ENCODE data around the gene OTOGL.

Gene OTOGL

GRCh38 chr12:80273144-80273543 is 173.8 kb downstream of the OTOGL start:
- TF ChIP-seq CTCF (conservative IDR thresholded peaks at IDR 0.05; ENCODE audit: low read length) (no peak), EZH2phosphoT487 (IDR thresholded peaks at IDR 0.05; ENCODE audit: borderline replicate concordance) (no peak)
- Histone ChIP-seq H3K4me1 (ENCODE audit: insufficient read depth, low read length, poor library complexity, severe bottlenecking) (no peaks in the 10 kb centered on the region), H2AFZ (ENCODE audit: low read length) (no peak overlapping the region), H4K20me1 (ENCODE audit: insufficient read depth, low read length, poor library complexity, severe bottlenecking) (no peaks in the 10 kb centered on the region), H3K36me3 (ENCODE audit: insufficient read depth, low read length) (no peaks in the 10 kb centered on the region), H3K4me2 (ENCODE audit: low read depth, low read length, poor library complexity, severe bottlenecking) (no peak overlapping the region), H3K27me3 (ENCODE audit: insufficient read depth, low read length, poor library complexity, severe bottlenecking) (no peaks in the 10 kb centered on the region), H3K9ac (ENCODE audit: low read depth, low read length, poor library complexity, severe bottlenecking) (no peak overlapping the region), H3F3A (ENCODE audit: low read depth) (no peaks in the 10 kb centered on the region), H3K9me3 (ENCODE audit: insufficient read depth, low read depth, low read length) (no peaks in the 10 kb centered on the region), H3K4me3 (ENCODE audit: low read length, poor library complexity, severe bottlenecking) (no peak overlapping the region), H3K9me2 (replicated peaks; ENCODE audit: low read depth, low read length) (no peaks in the 10 kb centered on the region), H3K79me2 (ENCODE audit: insufficient read depth, low read length) (no peaks in the 10 kb centered on the region)

DNA sequence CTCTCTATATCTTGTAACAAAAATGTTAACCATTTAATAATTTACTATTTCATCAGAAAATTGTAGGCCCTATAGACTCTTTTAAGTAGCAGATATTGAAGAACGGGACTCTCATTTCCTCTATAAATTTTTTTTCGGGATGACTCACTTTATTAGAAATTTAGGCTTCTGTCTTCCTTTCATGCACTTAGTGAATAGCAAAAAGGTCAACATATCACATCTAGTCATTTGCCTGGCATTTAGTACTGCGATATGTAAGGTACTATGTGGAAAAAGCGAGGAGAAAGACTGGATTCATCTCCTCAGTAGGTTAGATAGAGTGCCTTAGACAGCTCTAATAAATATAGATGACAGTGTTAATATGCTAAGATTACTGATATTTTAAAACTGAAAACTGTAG is 178.4 kb downstream of the OTOGL start:
- no peaks in the 10 kb centered on the region for H3K36me3 ChIP-seq (ENCODE audit: insufficient read depth, low read length)
- H3F3A ChIP-seq (ENCODE audit: low read depth) = no peaks in the 10 kb centered on the region
- H3K9me2 ChIP-seq (replicated peaks; ENCODE audit: low read depth, low read length) = no peaks in the 10 kb centered on the region
- H3K4me2 ChIP-seq (ENCODE audit: low read depth, low read length, poor library complexity, severe bottlenecking) = no peak overlapping the region
- no peak overlapping the region for H2AFZ ChIP-seq (ENCODE audit: low read length)
- no peaks in the 10 kb centered on the region for H3K79me2 ChIP-seq (ENCODE audit: insufficient read depth, low read length)
- no peak for TF ChIP-seq CTCF (conservative IDR thresholded peaks at IDR 0.05; ENCODE audit: low read length)
- no peak overlapping the region for H3K9ac ChIP-seq (ENCODE audit: low read depth, low read length, poor library complexity, severe bottlenecking)
- no peaks in the 10 kb centered on the region for H3K4me1 ChIP-seq (ENCODE audit: insufficient read depth, low read length, poor library complexity, severe bottlenecking)
- H4K20me1 ChIP-seq (ENCODE audit: insufficient read depth, low read length, poor library complexity, severe bottlenecking) = no peaks in the 10 kb centered on the region
- H3K27me3 ChIP-seq (ENCODE audit: insufficient read depth, low read length, poor library complexity, severe bottlenecking) = no peaks in the 10 kb centered on the region
- no peaks in the 10 kb centered on the region for H3K9me3 ChIP-seq (ENCODE audit: insufficient read depth, low read depth, low read length)
- no peak overlapping the region for H3K4me3 ChIP-seq (ENCODE audit: low read length, poor library complexity, severe bottlenecking)

DNA sequence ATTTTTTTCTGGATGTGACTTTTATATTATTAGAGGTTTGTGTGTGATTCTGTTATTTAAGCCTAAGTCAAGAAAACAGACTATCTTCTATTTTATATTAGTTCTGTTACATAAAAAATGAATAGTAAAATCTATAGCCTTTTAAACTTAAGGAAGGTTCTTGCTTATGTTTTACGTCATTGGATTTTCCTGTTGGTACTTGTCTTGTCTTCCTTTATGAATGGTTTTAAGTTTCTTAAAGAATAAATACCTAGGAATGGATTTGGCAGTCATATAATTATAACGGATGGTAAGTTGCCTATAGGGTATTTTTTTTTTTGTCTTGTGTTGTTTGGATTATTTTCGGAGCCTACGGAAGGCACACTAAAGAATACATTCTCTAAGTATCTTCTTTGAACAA is 182.9 kb downstream of the OTOGL start:
- H3F3A ChIP-seq (ENCODE audit: low read depth) = no peaks in the 10 kb centered on the region
- no peaks in the 10 kb centered on the region for H3K4me1 ChIP-seq (ENCODE audit: insufficient read depth, low read length, poor library complexity, severe bottlenecking)
- no peak overlapping the region for H3K4me3 ChIP-seq (ENCODE audit: low read length, poor library complexity, severe bottlenecking)
- TF ChIP-seq CTCF (conservative IDR thresholded peaks at IDR 0.05; ENCODE audit: low read length) (no peak), EZH2phosphoT487 (IDR thresholded peaks at IDR 0.05; ENCODE audit: borderline replicate concordance) (no peak)
- no peaks in the 10 kb centered on the region for H3K27me3 ChIP-seq (ENCODE audit: insufficient read depth, low read length, poor library complexity, severe bottlenecking)
- no peak overlapping the region for H2AFZ ChIP-seq (ENCODE audit: low read length)
- H3K9ac ChIP-seq (ENCODE audit: low read depth, low read length, poor library complexity, severe bottlenecking) = no peak overlapping the region
- no peaks in the 10 kb centered on the region for H3K79me2 ChIP-seq (ENCODE audit: insufficient read depth, low read length)
- H3K36me3 ChIP-seq (ENCODE audit: insufficient read depth, low read length) = no peaks in the 10 kb centered on the region
- no peaks in the 10 kb centered on the region for H4K20me1 ChIP-seq (ENCODE audit: insufficient read depth, low read length, poor library complexity, severe bottlenecking)
- no peak overlapping the region for H3K4me2 ChIP-seq (ENCODE audit: low read depth, low read length, poor library complexity, severe bottlenecking)
- H3K9me3 ChIP-seq (ENCODE audit: insufficient read depth, low read depth, low read length) = no peaks in the 10 kb centered on the region
- H3K9me2 ChIP-seq (replicated peaks; ENCODE audit: low read depth, low read length) = no peaks in the 10 kb centered on the region
